ENCODE data around the gene MATK. TPM values are rescaled to one million over a fixed set of nuclear protein-coding genes. Genes with fewer than 3 reads are reported as not detected.
"Not testable (repeated sequence)": the region's sequence is repeated elsewhere in the genome, so short reads cannot be mapped to it uniquely, and the experiment has no call there.

The MATK gene
- polyA plus RNA-seq, 1 experiment: not detected

DNA sequence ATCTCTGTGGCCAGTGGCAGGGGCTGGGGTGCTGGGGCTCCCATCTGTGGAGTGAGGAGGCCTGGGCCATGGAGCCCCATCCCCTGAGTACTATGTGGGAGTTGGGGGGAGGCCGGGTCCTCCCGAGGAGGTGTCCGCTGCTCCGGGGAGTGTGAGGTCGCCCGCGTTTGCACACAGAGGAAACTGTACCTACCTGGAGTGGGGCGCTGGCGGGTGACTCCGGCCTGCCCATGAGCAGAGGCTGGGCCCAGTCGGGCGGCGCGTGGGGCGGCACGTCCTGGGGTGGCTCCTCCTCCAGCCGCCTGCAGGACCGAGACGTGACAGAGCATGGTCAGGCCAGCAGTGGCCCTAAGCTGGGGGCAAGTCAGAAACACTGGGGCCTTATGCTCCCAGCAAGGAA, 33.8 kb upstream of the MATK start:
- ChIA-PET POLR2A (no interaction called here), CTCF (no interaction called here)
- no peak overlapping the region for H3K27ac ChIP-seq (ENCODE audit: low read depth, low read length)
- TF ChIP-seq, protein P1, sequence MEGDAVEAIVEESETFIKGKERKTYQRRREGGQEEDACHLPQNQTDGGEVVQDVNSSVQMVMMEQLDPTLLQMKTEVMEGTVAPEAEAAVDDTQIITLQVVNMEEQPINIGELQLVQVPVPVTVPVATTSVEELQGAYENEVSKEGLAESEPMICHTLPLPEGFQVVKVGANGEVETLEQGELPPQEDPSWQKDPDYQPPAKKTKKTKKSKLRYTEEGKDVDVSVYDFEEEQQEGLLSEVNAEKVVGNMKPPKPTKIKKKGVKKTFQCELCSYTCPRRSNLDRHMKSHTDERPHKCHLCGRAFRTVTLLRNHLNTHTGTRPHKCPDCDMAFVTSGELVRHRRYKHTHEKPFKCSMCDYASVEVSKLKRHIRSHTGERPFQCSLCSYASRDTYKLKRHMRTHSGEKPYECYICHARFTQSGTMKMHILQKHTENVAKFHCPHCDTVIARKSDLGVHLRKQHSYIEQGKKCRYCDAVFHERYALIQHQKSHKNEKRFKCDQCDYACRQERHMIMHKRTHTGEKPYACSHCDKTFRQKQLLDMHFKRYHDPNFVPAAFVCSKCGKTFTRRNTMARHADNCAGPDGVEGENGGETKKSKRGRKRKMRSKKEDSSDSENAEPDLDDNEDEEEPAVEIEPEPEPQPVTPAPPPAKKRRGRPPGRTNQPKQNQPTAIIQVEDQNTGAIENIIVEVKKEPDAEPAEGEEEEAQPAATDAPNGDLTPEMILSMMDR (IDR thresholded peaks at IDR 0.05; ENCODE audit: low read depth, low read length): no peak
- no peak overlapping the region for H3K4me3 ChIP-seq (ENCODE audit: low read depth, low read length)
- DNase-seq (ENCODE audit: low read depth, low spot score): no peak
- H3K9me3 ChIP-seq (ENCODE audit: control insufficient read depth, insufficient read depth, low read length): peaks cover 3% of the 10 kb centered on the region; the same call in 1 of the 2 replicates
- peaks cover 12% of the 10 kb centered on the region for H3K27me3 ChIP-seq (ENCODE audit: control insufficient read depth, insufficient read depth, low read length)

DNA sequence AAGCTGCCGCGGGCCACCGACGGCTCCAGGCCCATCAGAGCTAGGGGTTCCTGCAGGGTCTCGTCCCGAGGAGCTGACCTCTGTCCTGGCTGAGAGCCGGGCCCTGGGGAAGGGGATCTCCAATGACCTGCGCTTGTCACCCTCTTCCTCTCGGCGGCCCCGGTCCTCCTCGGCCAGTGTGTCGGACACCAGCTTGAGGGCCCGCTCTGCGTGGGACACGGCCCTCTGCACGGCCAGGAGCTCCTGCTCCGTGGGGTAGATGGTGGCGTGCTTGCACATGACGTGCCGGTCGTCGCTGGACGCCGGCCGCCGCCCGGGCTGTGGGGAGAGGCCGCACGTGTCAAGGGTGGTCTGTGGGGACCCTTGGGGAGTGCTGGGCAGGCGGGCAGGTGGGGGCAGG, 32.7 kb upstream of the MATK start:
- no peak for DNase-seq (ENCODE audit: low read depth, low spot score)
- peaks cover 12% of the 10 kb centered on the region for H3K27me3 ChIP-seq (ENCODE audit: control insufficient read depth, insufficient read depth, low read length)
- H3K4me3 ChIP-seq (ENCODE audit: low read depth, low read length): no peak overlapping the region
- CTCF ChIA-PET: no interaction called here
- POLR2A ChIA-PET: no interaction called here
- TF ChIP-seq, protein P1 (IDR thresholded peaks at IDR 0.05; ENCODE audit: low read depth, low read length): no peak
- H3K9me3 ChIP-seq (ENCODE audit: control insufficient read depth, insufficient read depth, low read length): peaks cover 3% of the 10 kb centered on the region; the same call in 1 of the 2 replicates
- H3K27ac ChIP-seq (ENCODE audit: low read depth, low read length): no peak overlapping the region

DNA sequence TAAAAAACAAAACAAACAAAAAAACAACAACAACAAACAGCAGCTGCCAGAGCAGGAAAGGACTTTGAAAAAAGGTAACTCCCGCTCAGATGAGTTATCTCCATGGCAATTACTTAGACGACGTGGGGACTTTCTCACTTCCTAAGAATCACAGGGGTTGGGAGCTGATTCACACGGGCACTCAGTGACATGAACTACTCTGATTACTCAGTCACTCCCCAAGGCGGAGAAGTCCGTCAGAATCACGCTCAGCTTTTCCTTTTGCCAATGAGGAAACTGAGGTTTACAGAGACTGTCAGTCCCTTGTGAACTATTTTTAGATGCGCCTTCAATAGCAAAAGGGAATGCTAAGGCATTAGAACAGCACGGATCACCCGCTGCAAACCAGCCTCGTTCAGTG, 32.3 kb upstream of the MATK start:
- Histone ChIP-seq H3K27me3 (ENCODE audit: control insufficient read depth, insufficient read depth, low read length) (peaks cover 12% of the 10 kb centered on the region), H3K9me3 (ENCODE audit: control insufficient read depth, insufficient read depth, low read length) (peaks cover 3% of the 10 kb centered on the region; the same call in 1 of the 2 replicates), H3K27ac (ENCODE audit: low read depth, low read length) (no peak overlapping the region), H3K4me3 (ENCODE audit: low read depth, low read length) (no peak overlapping the region)
- CTCF ChIA-PET: no interaction called here
- TF ChIP-seq, protein P1 (IDR thresholded peaks at IDR 0.05; ENCODE audit: low read depth, low read length): no peak
- POLR2A ChIA-PET: interaction anchor here (0.5 to 0.6 kb wide), 2 partner anchors 53 to 240 kb away, joined by 3 read pairs; no protein-coding TSS in a partner anchor
- no peak for DNase-seq (ENCODE audit: low read depth, low spot score)

DNA sequence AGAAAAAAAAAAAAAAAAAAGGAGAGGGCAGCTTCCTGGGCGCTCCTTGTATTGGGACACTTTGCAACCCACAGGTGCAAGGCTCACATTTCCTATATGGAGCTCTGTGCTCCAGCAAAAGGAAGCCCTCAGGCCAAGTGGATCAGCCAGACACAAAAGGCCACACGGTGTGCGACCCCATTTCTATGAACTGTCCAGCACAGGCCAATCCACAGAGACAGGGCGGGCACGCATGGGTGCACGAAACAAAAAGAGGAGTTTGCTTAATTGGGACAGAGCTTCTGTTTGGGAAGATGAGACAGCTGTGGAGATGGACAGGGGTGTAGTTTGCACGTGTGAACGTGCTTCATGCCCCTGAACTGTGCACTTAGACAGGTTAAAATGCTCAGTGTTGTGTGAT, 31.6 kb upstream of the MATK start:
- Histone ChIP-seq H3K4me3 (ENCODE audit: low read depth, low read length) (no peak overlapping the region), H3K9me3 (ENCODE audit: control insufficient read depth, insufficient read depth, low read length) (peaks cover 3% of the 10 kb centered on the region; the same call in 1 of the 2 replicates), H3K27ac (ENCODE audit: low read depth, low read length) (no peak overlapping the region), H3K27me3 (ENCODE audit: control insufficient read depth, insufficient read depth, low read length) (peaks cover 12% of the 10 kb centered on the region)
- CTCF ChIA-PET: no interaction called here
- no peak for DNase-seq (ENCODE audit: low read depth, low spot score)
- POLR2A ChIA-PET: no interaction called here
- TF ChIP-seq, protein P1 (IDR thresholded peaks at IDR 0.05; ENCODE audit: low read depth, low read length): no peak

DNA sequence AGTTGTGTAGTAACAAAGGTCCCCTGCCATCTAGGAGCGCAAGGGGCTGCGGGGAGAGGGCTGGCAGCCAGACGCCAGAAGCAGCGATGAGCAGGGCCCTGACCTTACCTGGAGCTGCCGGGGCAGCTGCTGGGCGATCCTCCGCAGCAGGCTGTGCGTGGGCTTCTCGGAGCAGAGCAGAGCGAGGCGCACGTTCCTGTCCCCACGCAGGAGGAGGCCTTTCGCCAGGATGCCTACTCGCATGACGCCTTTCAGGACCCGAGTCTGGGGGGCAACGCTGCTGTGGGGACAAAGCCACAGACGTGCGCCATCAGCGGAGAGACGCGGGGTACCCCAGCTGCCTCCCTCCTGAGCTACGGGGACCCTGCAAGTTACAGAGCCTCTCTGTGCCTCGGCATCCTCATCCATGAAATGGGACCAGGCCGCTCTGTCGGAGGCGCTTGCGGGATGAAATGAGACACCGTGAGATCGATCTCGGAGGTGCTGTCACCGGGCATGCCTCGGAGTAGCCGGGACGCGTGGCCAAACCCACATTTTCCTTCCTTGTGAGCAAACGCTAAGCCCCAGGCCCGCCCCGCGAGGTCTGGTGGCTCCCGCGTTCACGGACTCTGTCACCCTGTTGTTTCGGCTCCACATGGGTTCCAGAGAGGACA, 30.5 kb upstream of the MATK start:
- TF ChIP-seq, protein P1 (IDR thresholded peaks at IDR 0.05; ENCODE audit: low read depth, low read length): no peak
- DNase-seq (ENCODE audit: low read depth, low spot score): no peak
- ChIA-PET POLR2A (no interaction called here), CTCF (no interaction called here)
- Histone ChIP-seq H3K27ac (ENCODE audit: low read depth, low read length) (no peak overlapping the region), H3K9me3 (ENCODE audit: control insufficient read depth, insufficient read depth, low read length) (peaks cover 3% of the 10 kb centered on the region; the same call in 1 of the 2 replicates), H3K27me3 (ENCODE audit: control insufficient read depth, insufficient read depth, low read length) (peaks cover 12% of the 10 kb centered on the region), H3K4me3 (ENCODE audit: low read depth, low read length) (no peak overlapping the region)

DNA sequence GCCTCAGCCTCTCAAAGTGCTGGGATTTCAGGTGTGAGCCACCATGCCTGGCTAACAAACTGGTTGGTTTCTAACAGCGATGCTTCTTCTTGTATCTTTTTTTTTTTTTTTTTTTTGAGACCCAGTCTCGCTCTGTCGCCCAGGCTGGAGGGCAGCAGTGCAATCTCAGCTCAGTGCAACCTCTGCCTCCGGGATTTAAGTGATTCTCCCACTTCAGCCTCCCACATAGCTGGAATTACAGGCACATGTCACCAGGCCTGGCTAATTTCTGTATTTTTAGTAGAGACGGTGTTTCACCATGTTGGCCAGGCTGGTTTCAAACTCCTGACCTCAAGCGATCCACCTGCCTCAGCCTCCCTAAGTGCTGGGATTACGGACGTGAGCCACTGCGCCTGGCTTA, 30.0 kb upstream of the MATK start:
- H3K9me3 ChIP-seq (ENCODE audit: control insufficient read depth, insufficient read depth, low read length); H3K27ac ChIP-seq (ENCODE audit: low read depth, low read length); POLR2A ChIA-PET; CTCF ChIA-PET; H3K4me3 ChIP-seq (ENCODE audit: low read depth, low read length); DNase-seq (ENCODE audit: low read depth, low spot score): not testable (repeated sequence)
- peaks cover 12% of the 10 kb centered on the region for H3K27me3 ChIP-seq (ENCODE audit: control insufficient read depth, insufficient read depth, low read length)

All from AG04450 (cell line).